HepG2 (cell line): ENCODE measurements around the gene IPO9. TPM values are rescaled to one million over a fixed set of nuclear protein-coding genes. Genes with fewer than 3 reads are reported as not detected.

Source experiments
- CBX2 ChIP-seq, 2 experiments: fragments of 200-600 bp in 1 of 2; sonication (generic); formaldehyde crosslinking in 1 of 2; IDR thresholded peaks; 2 replicates each; pipeline versions ENCODE4 v1.7.0 to v1.8.1; 2018 to 2022; ENCODE audit warnings: low read depth in 2 of 2, low read length in 1 of 2, mild to moderate bottlenecking in 1 of 2, missing genetic modification reagents in 1 of 2
- CENPBD1 ChIP-seq: sonication (generic); formaldehyde crosslinking; IDR thresholded peaks from 2 replicates; pipeline ENCODE4 v1.8.0; 2022; ENCODE audit warnings: missing genetic modification reagents, low read depth, mild to moderate bottlenecking, borderline replicate concordance
- FOSL2 ChIP-seq: sonication (generic); formaldehyde crosslinking; IDR thresholded peaks from 2 replicates; pipeline ENCODE4 v1.4.0; 2020; ENCODE audit warnings: missing genetic modification reagents
- GLMP ChIP-seq: sonication (generic); formaldehyde crosslinking; IDR thresholded peaks from 2 replicates; pipeline ENCODE4 v1.9.0; 2021; ENCODE audit warnings: missing genetic modification reagents, mild to moderate bottlenecking, borderline replicate concordance
- HMGXB3 ChIP-seq: sonication (generic); formaldehyde crosslinking; IDR thresholded peaks from 2 replicates; pipeline ENCODE4 v1.4.0; 2020; ENCODE audit warnings: missing genetic modification reagents, borderline replicate concordance
- KLF12 ChIP-seq: sonication (generic); formaldehyde crosslinking; IDR thresholded peaks from 2 replicates; pipeline ENCODE4 v1.4.0; 2020; ENCODE audit warnings: missing genetic modification reagents, borderline replicate concordance
- MTF2 ChIP-seq: sonication (generic); formaldehyde crosslinking; IDR thresholded peaks from 2 replicates; pipeline ENCODE4 v1.5.0; 2020; ENCODE audit warnings: missing genetic modification reagents, borderline replicate concordance
- SP5 ChIP-seq: IDR thresholded peaks from 2 replicates; pipeline ENCODE4 v1.6.1; 2016; ENCODE audit warnings: low read depth, borderline replicate concordance
- TEAD2 ChIP-seq: sonication (generic); formaldehyde crosslinking; IDR thresholded peaks from 2 replicates; pipeline ENCODE4 v1.9.0; 2021; ENCODE audit warnings: missing genetic modification reagents
- ZFP82 ChIP-seq: sonication (generic); formaldehyde crosslinking; IDR thresholded peaks from 2 replicates; pipeline ENCODE4 v1.5.1; 2020; ENCODE audit warnings: mild to moderate bottlenecking, missing genetic modification reagents, borderline replicate concordance
- ZNF24 ChIP-seq: fragments of 450-650 bp; IDR thresholded peaks from 2 replicates; pipeline ENCODE4 v1.6.1; 2017; ENCODE audit warnings: antibody characterized with exemption, mild to moderate bottlenecking
- ZNF407 ChIP-seq: sonication (generic); formaldehyde crosslinking; IDR thresholded peaks from one replicate; pipeline ENCODE4 v1.5.1; 2020; ENCODE audit warnings: mild to moderate bottlenecking, missing genetic modification reagents; ENCODE audit errors: not compliant biosample characterization
- ZNF432 ChIP-seq: sonication (generic); formaldehyde crosslinking; IDR thresholded peaks from 2 replicates; pipeline ENCODE4 v1.5.0; 2020; ENCODE audit warnings: missing genetic modification reagents, mild to moderate bottlenecking, borderline replicate concordance
- polyA plus RNA-seq, 8 experiments: library from polyadenylated mRNA; depleted of rRNA in 3 of 8; stranded (reverse) in 7 of 8; unstranded in 1 of 8; fragments of >200 nt; fragmentation: Illumina TruSeq in 4 of 8; extraction: Trizol in 4 of 8; gene quantifications; 2 replicates each; pipeline versions ENCODE4 v1.2.1 to v1.2.3, GENCODE V29; 2011 to 2016; ENCODE audit warnings: low read depth in 4 of 8, missing spikeins in 1 of 8, mixed read lengths in 1 of 8; ENCODE audit not compliant: insufficient read depth in 1 of 8
- total RNA-seq, 5 experiments: library from RNA; depleted of rRNA; stranded (reverse); fragments of >200 nt; fragmentation: Illumina TruSeq; extraction: Trizol; gene quantifications; 2 replicates each; pipeline ENCODE4 v1.2.3, GENCODE V29; 2016; ENCODE audit warnings: low read depth in 1 of 5

Gene IPO9
- total and polyA plus RNA-seq, 2 of the 13 experiments (the other 11 are each of a cell fraction or from before 2014, with no cell fraction given) = 31.0 to 34.8 TPM

GRCh38 chr1:201895913-201896807 lies 67.2 kb downstream of the IPO9 start (continued):
- TF ChIP-seq GLMP (CRISPR knock-in tag) (no peak), TEAD2 (CRISPR knock-in tag) (no peak), ZNF24 (no peak), ZFP82 (no peak), ZNF432 (CRISPR knock-in tag) (no peak), KLF12 (CRISPR knock-in tag) (no peak), FOSL2 (peak; percentile 88), HMGXB3 (CRISPR knock-in tag) (no peak), SP5 (CRISPR knock-in tag) (no peak), MTF2 (CRISPR knock-in tag) (no peak), CBX2 (IDR thresholded peaks at IDR 0.05; ENCODE audit: low read depth, low read length) (no peak), CBX2 (CRISPR knock-in tag; IDR thresholded peaks at IDR 0.05; ENCODE audit: low read depth) (no peak), ZNF407 (no peak), CENPBD1 (no peak)
